SIG-M5 treated with dmso at 0.1 percent for 504 hours (cell line): ENCODE data around the gene TMCC1.
"Not testable (repeated sequence)": the region's sequence is repeated elsewhere in the genome, so short reads cannot be mapped to it uniquely, and the experiment has no call there.

ENCODE experiments used
- DNase-seq: peaks from one replicate; lab custom pipeline; 2025; ENCODE audit not compliant: unreplicated experiment; lab: John Stamatoyannopoulos, UW

The TMCC1 gene

GRCh38 chr3:129734449-129734848 lies 159.1 kb downstream of the TMCC1 start:
- DNase-seq, result no peak

- DNase-seq, result no peak
Observed at GRCh38 chr3:129732200-129732876, 161.2 kb downstream of the TMCC1 start.

- DNase-seq, result no peak
Observed at GRCh38 chr3:129727707-129728106, 165.8 kb downstream of the TMCC1 start.

GRCh38 chr3:129723558-129724324 lies 169.8 kb downstream of the TMCC1 start:
- DNase-seq, result no peak

DNA sequence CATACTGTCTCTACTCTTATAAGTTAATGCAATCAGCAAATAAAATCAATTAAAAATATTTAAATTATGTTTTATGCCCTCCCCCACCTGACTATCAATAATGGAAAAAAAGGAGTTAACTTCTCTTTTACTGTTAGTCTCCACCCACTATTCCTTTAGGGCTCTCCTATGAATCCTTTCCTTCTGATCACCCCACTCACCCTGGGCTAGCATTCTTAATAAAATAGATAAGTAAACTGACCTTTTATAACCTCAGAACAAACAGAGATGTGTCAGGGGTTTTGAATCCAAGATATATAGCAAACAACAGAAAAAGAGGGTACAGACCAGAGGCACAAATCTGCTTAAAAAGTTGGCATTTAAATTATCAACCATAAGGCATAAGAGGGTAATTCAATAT lies 171.0 kb downstream of the TMCC1 start:
- no peak for DNase-seq

- no peak for DNase-seq
Observed at GRCh38 chr3:129718201-129718600, 175.3 kb downstream of the TMCC1 start.

GRCh38 chr3:129715854-129716253 lies 177.7 kb downstream of the TMCC1 start:
- DNase-seq, result no peak

- no peak for DNase-seq
Observed at GRCh38 chr3:129708328-129708861, 185.1 kb downstream of the TMCC1 start.

DNA sequence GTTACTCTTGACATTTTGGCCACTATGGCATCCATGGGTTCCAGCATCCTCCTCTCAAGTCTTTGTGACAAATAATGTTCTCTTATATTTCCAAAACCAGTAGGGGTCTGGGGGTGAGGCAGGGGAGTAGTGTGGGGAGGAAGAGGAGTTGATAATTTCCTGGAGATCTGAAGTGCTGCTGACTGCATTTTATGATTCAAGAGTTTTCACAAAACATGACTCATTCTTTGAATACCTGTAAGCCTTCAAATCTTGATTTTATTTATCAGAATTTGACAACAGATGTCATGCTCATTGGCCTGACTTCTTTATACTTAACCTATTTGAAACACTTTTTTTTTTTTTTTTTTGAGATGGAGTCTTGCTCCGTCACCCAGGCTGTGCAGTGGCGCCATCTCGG lies 188.2 kb downstream of the TMCC1 start:
- no peak for DNase-seq

- no peak for DNase-seq
Observed at GRCh38 chr3:129703913-129704312, 189.6 kb downstream of the TMCC1 start.

DNA sequence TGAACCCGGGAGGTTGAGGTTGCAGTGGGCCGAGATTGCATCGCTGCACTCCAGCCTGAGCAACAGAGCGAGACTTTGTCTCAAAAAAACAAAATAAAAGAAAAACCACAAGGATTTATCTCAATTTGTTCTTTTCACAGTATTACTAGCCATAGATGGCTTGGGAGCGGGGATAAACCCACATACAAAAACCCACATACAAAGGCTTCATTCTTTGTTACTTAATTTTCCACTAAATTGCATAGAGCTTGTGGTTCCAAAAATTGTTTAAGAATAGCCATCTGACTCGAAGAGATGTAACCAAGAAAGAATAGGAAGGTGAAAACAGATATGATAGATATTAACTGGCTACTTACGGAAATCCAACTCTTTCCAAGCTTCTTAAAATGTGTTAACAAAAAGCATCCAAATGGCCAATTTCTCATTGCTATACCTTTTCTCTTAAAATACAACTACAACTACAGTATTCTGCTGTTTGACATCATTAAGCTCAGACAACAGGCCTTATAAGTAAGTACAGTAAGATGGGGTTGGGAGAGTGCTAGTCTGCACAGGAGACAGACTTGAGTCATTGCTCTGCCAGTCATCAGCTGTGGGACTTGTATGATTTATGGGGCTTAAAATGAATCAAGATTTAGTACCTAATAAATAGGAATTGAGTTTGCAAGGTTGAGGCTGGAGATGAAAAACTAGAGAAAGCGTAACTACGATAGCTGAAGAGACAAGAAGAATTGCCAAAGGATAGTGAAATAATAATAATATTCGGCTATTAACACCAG lies 190.4 kb downstream of the TMCC1 start:
- DNase-seq, result no peak

DNA sequence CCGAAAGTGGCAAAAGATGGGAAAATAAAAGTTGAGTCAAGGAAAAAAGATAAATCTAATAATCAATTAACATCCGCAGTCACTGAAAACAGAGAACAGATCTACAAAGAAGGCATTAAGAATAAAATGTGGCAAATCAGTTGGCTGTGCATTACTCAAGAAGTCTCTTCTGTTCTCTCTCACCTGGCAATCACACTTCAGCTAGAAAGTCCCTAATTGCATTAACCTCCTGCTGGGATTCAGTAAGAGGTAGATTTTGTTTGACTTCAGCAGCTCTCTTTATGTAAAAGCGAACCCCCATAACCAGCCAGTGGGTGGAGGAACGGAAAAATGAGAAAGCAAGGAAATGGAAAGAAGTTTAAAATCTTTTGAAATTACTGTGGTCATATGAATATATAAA lies 192.3 kb downstream of the TMCC1 start:
- DNase-seq, result no peak

DNA sequence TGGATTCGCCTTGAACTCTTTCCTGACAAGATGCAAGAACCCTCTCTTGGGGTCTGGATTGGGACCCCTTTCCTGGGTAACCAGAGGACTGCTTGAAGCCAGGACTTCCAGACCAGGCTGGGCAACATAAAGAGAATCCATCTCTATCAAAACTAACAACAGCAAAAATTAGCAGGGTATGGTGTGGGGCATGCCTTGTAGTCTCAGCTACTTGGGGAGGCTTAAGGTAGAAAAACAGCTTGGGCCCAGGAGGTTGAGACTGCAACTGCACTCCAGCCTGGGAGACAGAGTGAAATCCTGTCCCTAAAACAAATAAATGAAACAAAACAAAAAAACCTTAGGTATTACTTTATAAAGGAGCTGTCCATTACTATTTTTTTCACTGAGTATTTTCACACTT lies 193.9 kb downstream of the TMCC1 start:
- DNase-seq, result no peak

DNA sequence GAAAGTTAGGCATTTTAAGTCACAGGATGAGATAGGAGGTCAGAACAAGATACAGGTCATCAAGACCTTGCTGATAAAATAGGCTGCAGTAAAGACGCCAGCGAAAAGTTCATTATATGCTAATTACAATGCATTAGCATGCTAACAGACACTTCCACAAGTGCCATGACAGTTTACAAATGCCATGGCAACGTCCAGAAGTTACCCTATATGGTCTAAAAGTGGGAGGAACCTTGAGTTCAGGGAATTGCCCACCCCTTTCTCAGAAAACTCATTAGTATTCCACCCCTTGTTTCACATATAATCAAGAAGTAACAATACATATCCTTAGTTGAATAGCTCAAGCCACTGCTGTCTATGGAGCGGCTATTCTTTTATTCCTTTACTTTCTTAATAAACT lies 194.3 kb downstream of the TMCC1 start:
- no peak for DNase-seq

DNA sequence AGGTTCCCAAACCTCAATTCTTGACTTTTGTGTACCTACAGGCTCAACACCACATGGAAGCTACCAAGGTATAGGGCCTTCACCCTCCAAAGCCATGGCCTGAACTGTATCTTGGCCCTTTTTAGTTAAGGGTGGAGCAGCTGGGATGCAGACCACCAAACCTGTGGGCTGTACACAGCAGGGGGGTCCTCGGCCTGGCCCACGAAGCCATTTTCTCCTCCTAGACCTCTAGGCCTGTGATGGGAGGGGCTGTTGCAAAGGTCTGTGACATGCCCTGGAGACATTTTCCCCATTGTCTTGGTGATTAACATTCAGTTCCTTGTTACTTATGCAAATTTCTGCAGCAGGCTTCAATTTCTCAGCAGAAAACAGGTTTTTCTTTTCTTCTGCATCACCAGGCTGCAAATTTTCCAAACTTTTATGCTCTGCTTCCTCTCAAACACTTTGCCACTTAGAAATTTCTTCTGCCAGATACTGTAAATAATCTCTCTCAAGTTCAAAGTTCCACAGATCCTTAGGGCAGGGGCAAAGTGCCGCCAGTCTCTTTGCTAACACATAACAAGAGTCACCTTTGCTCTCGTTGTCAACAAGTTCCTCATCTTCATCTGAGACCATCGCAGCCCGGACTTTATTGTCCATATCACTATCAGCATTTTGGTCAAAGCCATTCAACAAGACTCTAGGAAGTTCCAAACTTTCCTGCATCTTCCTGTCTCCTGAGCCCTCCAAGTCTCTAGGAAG lies 196.1 kb downstream of the TMCC1 start:
- DNase-seq, result no peak

GRCh38 chr3:129696430-129696829 lies 197.1 kb downstream of the TMCC1 start:
- not testable (repeated sequence) for DNase-seq

DNA sequence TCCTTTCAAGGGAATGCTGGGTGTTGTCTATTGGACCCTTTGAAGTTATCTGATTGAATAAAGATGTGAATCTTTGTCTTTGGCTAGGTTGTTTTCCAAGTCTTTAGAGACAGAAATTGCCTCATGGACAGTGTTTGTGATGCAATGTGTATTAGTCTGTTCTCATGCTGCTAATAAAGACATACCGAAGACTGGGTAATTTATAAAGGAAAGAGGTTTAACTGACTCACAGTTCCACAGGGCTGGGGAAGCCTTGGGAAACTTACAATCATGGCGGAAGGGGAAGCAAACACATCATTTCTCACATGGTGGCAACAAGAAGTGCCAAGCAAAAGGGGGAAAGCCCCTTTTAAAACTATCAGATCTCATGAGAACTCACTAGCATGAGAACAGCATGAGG lies 198.3 kb downstream of the TMCC1 start:
- no peak for DNase-seq

GRCh38 chr3:129694228-129694627 lies 199.3 kb downstream of the TMCC1 start:
- no peak for DNase-seq

GRCh38 chr3:129692743-129693142 lies 200.8 kb downstream of the TMCC1 start:
- DNase-seq, result no peak

GRCh38 chr3:129690963-129691362 lies 202.5 kb downstream of the TMCC1 start:
- DNase-seq, result no peak

DNA sequence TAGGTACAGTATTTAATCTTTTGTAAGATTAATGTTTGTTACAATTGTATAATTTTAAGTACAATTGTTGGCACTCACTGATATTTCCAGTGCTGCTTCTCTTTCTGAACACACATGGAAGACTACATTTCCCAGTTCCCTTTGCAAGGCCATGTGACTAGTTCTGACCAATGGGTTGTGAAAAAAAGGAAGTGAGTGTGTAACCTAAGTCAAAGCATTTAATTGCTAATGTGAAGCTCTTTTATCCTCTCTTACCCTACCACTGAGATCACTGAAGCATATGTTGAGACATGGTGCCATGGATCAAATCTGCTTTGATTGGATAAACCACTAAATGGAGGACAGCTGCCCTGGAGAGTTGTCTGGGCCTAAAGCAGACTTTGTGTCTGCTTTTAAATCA lies 203.1 kb downstream of the TMCC1 start:
- peak; percentile 90 for DNase-seq
